Activated CD4-positive, alpha-beta T cell treated with anti-CD3 and anti-CD28 coated beads for 36 hours (primary cell): Measurements from ENCODE around the gene TSPAN9. TPM values are rescaled to one million over a fixed set of nuclear protein-coding genes. Genes with fewer than 3 reads are reported as not detected.

Experiments
- ATAC-seq: fragments of 200-7000 bp; cut with Tn5 transposase; one replicate; pipeline ENCODE4 v1.10.0; 2021; ENCODE audit warnings: mild to moderate bottlenecking, moderate library complexity
- CTCF ChIA-PET: fragments of 350-600 bp; sonication (Branson Sonifier 250); formaldehyde crosslinking; loops from one replicate; lab custom pipeline; 2021; ENCODE audit warnings: antibody characterized with exemption; lab: Charles Lee
- POLR2A ChIA-PET: fragments of 350-600 bp; sonication (Branson Sonifier 250); formaldehyde crosslinking; loops from one replicate; lab custom pipeline; 2021; ENCODE audit warnings: antibody characterized with exemption, inconsistent platforms; lab: Charles Lee
- DNase-seq: peaks from one replicate; pipeline ENCODE4 v3.0.0-alpha.2; 2020
- H3K27ac Mint-ChIP-seq: one replicate; pipeline ENCODE4 v1.8.0; 2021; ENCODE audit warnings: mixed read lengths
- H3K27me3 Mint-ChIP-seq: one replicate; pipeline ENCODE4 v1.8.0; 2021; ENCODE audit warnings: mixed read lengths
- H3K36me3 Mint-ChIP-seq: one replicate; pipeline ENCODE4 v1.8.0; 2021; ENCODE audit warnings: low read depth, mixed read lengths
- H3K4me1 Mint-ChIP-seq: one replicate; pipeline ENCODE4 v1.8.0; 2021; ENCODE audit warnings: mixed read lengths
- H3K4me3 Mint-ChIP-seq: one replicate; pipeline ENCODE4 v1.8.0; 2021; ENCODE audit warnings: mild to moderate bottlenecking, moderate library complexity, mixed read lengths
- H3K9me3 Mint-ChIP-seq: one replicate; pipeline ENCODE4 v1.8.0; 2021; ENCODE audit warnings: low read depth, mixed read lengths
- intact Hi-C, 2 experiments: fragments of 100-400 bp; cut with DNase I in 1 of 2; cut with micrococcal nuclease in 1 of 2; formaldehyde crosslinking; loops; one replicate each; pipeline versions ENCODE4 v1.14.2 to v1.15.1; 2022 to 2024; cut with DNase I, micrococcal nuclease
- total RNA-seq, 2 experiments: library from RNA; stranded (reverse); gene quantifications; one replicate each; pipeline ENCODE4 v1.2.3, GENCODE V29; 2021

Gene TSPAN9
- total RNA-seq, 2 experiments from 2014 or later, result 0.82 to 1.3 TPM

DNA sequence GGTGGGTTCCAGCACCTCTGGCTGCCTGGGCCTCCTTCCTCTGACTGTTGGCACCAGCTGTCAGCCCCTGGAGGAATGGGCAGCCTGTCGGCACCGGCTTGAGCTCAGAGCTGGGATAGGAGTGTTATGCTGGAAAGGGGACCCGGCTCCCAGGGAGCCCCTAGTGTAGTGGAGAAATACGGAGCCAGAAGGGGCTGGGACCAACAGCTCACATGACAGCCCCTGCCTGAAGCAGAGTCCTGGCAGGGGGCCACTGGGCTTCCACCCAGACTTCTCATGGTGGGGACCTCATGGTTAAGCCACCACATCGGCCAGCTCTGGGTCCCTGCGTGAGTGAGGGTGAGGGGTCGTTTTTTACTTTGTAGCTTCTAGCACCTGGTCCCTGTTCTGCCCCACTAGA lies 174.5 kb downstream of the TSPAN9 start:
- H3K4me3 Mint-ChIP-seq, result no peak overlapping the region
- ChIA-PET POLR2A (no interaction called here), CTCF (no interaction called here)
- no peak for ATAC-seq
- H3K27ac Mint-ChIP-seq, result no peak overlapping the region
- H3K4me1 Mint-ChIP-seq, result peaks cover 6% of the 10 kb centered on the region
- H3K36me3 Mint-ChIP-seq, result no peaks in the 10 kb centered on the region
- H3K27me3 Mint-ChIP-seq, result no peaks in the 10 kb centered on the region
- no peaks in the 10 kb centered on the region for H3K9me3 Mint-ChIP-seq
- no peak for DNase-seq
- intact Hi-C loops, result no loop called here

- Mint-ChIP-seq H3K4me1 (peaks cover 6% of the 10 kb centered on the region), H3K27me3 (no peaks in the 10 kb centered on the region), H3K27ac (no peak overlapping the region), H3K36me3 (no peaks in the 10 kb centered on the region), H3K9me3 (no peaks in the 10 kb centered on the region), H3K4me3 (no peak overlapping the region)
- intact Hi-C loops, result no loop called here
- no peak for ATAC-seq
- ChIA-PET POLR2A (no interaction called here), CTCF (no interaction called here)
- no peak for DNase-seq
These were observed 175.3 kb downstream of the TSPAN9 start for GRCh38 chr12:3252450-3252891.

DNA sequence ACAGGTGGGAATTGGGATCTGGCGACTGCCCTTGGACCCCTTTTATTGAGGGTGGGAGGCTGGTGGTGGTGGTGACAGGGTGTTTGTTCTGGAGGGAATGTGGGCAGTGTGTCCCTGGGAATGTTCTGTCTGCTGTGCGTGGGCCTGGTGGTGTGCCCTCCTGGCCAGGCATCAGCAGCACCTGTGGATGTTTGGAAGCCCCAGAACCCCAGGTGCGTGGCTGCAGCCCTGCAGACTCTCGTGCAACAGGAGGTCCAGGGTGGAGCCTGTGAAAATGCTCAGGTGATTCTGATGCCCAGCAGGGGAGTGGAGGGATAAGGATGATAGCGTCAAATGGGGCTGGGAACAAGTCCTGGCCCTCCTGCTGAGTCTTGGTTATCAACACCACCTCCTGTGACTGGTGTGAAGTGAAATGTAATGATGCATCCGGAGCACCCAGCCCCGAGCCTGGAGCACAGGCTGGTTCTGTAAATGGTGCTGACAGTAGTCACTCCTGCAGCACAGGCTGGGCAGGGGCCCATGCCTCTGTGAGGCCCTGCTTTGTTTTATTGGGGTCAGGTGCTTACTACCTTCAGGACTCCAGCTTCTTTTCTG lies 176.6 kb downstream of the TSPAN9 start:
- CTCF ChIA-PET, result no interaction called here
- no peak overlapping the region for H3K4me3 Mint-ChIP-seq
- H3K9me3 Mint-ChIP-seq, result no peaks in the 10 kb centered on the region
- no peaks in the 10 kb centered on the region for H3K27me3 Mint-ChIP-seq
- no peak for ATAC-seq
- intact Hi-C loops, result no loop called here
- POLR2A ChIA-PET, result no interaction called here
- H3K36me3 Mint-ChIP-seq, result no peaks in the 10 kb centered on the region
- no peak overlapping the region for H3K27ac Mint-ChIP-seq
- H3K4me1 Mint-ChIP-seq, result peaks cover 6% of the 10 kb centered on the region
- no peak for DNase-seq

GRCh38 chr12:3255057-3255456 lies 177.9 kb downstream of the TSPAN9 start:
- Mint-ChIP-seq H3K9me3 (no peaks in the 10 kb centered on the region), H3K27me3 (no peaks in the 10 kb centered on the region), H3K4me1 (no peaks in the 10 kb centered on the region), H3K4me3 (no peak overlapping the region), H3K27ac (no peak overlapping the region), H3K36me3 (no peaks in the 10 kb centered on the region)
- DNase-seq (no peak), ATAC-seq (no peak)
- intact Hi-C loops, result no loop called here
- ChIA-PET POLR2A (no interaction called here), CTCF (interaction anchor here (0.6 to 2.3 kb wide), 4 partner anchors 20 to 182 kb away, joined by 3 to 8 read pairs (median 4); no protein-coding TSS in a partner anchor)

GRCh38 chr12:3256103-3256631 lies 179.0 kb downstream of the TSPAN9 start:
- POLR2A ChIA-PET, result no interaction called here
- Mint-ChIP-seq H3K36me3 (no peaks in the 10 kb centered on the region), H3K27ac (no peak overlapping the region), H3K4me1 (no peaks in the 10 kb centered on the region), H3K4me3 (no peak overlapping the region), H3K27me3 (no peaks in the 10 kb centered on the region), H3K9me3 (no peaks in the 10 kb centered on the region)
- ATAC-seq (no peak), DNase-seq (no peak)
- intact Hi-C loops, result no loop called here
- CTCF ChIA-PET, result interaction anchor here (1.2 to 2.3 kb wide), 2 partner anchors 19 to 44 kb away, joined by 4 to 8 read pairs; no protein-coding TSS in a partner anchor

DNA sequence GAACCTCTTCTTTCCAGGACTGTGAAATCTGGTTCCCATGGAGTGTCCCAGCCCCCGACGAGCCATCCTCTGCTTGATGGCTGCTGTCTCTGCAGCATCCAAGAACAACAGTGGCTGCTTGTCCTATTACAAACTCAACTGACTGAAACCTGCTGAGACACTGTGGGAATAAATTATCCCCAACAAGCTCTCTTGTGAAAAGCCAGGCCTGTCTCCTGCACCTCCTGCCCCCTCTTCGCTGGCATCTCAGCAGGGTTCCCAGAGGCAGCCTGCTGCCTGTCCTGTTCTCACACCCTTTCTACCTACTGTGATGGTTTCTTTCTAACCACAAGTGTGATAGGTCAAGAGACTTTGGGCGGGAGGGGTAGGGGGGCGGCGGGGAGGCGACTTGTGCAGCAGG lies 180.2 kb downstream of the TSPAN9 start:
- Mint-ChIP-seq H3K27ac (no peak overlapping the region), H3K4me3 (no peak overlapping the region), H3K9me3 (no peaks in the 10 kb centered on the region), H3K27me3 (no peaks in the 10 kb centered on the region), H3K36me3 (no peaks in the 10 kb centered on the region), H3K4me1 (no peaks in the 10 kb centered on the region)
- intact Hi-C loops, result no loop called here
- ATAC-seq, result no peak
- no peak for DNase-seq
- ChIA-PET POLR2A (interaction anchor here (0.6 kb wide), 1 partner anchor 37 kb away, joined by 3 read pairs; no protein-coding TSS in a partner anchor), CTCF (no interaction called here)

DNA sequence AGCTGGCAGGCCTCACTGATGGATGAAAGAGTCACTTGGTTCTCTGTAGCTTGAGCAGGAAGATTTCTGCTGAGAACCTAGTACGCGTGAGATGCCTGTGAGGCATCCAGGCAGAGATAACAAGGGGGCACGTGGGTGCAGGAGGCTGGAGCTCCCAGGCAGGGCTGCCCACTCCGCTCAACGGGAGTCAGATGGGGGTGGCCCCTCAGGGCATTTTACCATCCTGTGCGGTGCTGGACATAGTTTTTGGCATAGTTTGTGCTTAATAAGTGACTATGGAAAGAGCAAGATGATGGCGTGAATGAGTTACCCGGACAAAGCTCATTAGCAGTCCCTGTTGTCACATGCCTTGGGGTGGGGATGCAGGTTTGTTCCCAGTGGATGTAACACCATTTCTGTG lies 182.8 kb downstream of the TSPAN9 start:
- CTCF ChIA-PET, result interaction anchor here (2.8 kb wide), 1 partner anchor 15 kb away, joined by 12 read pairs; no protein-coding TSS in a partner anchor
- no peak for DNase-seq

DNA sequence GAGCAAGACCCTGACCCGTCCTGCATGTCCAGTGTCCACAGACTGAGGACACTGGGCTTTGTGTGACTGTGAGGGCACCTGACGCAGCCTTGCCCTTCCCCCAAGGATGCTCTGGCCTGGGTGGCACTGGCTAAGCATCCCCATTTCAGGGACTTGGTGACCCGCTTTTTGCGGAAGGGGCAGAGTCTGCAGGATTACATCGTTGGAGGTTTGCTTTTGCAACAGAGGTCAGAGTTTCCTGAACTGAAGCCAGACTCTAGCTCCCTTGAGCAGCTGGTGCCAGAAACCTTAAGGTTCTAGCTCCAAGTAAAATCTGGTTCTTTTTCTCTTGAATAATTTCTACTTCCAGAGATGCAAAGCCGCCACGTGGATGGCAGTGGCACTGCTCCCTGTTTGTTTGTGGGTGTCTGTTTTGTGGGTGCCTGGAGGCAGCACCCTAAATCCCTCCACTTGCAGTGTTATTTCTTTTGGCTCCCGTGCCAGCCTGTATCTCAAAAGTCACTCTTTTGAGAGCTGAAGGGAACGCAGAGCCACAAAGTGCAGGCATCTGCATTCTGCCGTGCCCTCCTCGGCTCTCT lies 184.7 kb downstream of the TSPAN9 start:
- no peaks in the 10 kb centered on the region for H3K27me3 Mint-ChIP-seq
- CTCF ChIA-PET, result interaction anchor here (2.8 kb wide), 1 partner anchor 13 kb away, joined by 12 read pairs; no protein-coding TSS in a partner anchor
- no peak overlapping the region for H3K27ac Mint-ChIP-seq
- ATAC-seq (no peak), DNase-seq (no peak)
- no peaks in the 10 kb centered on the region for H3K36me3 Mint-ChIP-seq
- POLR2A ChIA-PET, result no interaction called here
- H3K4me1 Mint-ChIP-seq, result no peaks in the 10 kb centered on the region
- no peaks in the 10 kb centered on the region for H3K9me3 Mint-ChIP-seq
- no peak overlapping the region for H3K4me3 Mint-ChIP-seq
- intact Hi-C loops, result no loop called here

More for the DNA sequence above, 182.8 kb downstream of the TSPAN9 start:
- no peak overlapping the region for H3K27ac Mint-ChIP-seq
- H3K4me1 Mint-ChIP-seq, result no peaks in the 10 kb centered on the region
- no peaks in the 10 kb centered on the region for H3K36me3 Mint-ChIP-seq
- ATAC-seq, result no peak
- intact Hi-C loops, result no loop called here
- H3K4me3 Mint-ChIP-seq, result no peak overlapping the region
- POLR2A ChIA-PET, result no interaction called here
- H3K9me3 Mint-ChIP-seq, result no peaks in the 10 kb centered on the region
- H3K27me3 Mint-ChIP-seq, result no peaks in the 10 kb centered on the region

DNA sequence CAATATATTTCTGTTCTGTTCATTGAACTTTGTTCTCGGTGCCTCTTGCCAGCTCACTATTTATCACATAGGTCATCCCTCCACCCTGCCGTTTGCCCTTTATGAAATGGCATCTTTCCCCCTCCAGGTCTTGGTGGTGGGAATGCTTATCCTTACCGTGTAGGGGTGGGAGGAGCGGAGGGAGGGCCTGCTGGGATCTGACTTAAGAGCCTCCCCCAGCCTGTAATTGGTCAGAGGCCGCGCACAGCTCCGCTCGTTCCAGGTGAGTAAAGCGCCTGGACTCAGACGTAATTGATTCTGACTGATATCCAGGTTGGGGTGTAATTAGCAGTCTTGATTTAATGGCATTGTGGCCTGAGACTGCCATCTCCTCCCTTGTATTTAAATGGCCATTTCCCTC lies 185.3 kb downstream of the TSPAN9 start:
- no peaks in the 10 kb centered on the region for H3K4me1 Mint-ChIP-seq
- POLR2A ChIA-PET, result no interaction called here
- intact Hi-C loops, result no loop called here
- DNase-seq (no peak), ATAC-seq (no peak)
- H3K4me3 Mint-ChIP-seq, result no peak overlapping the region
- H3K27ac Mint-ChIP-seq, result no peak overlapping the region
- H3K36me3 Mint-ChIP-seq, result no peaks in the 10 kb centered on the region
- H3K27me3 Mint-ChIP-seq, result no peaks in the 10 kb centered on the region
- CTCF ChIA-PET, result no interaction called here
- H3K9me3 Mint-ChIP-seq, result no peaks in the 10 kb centered on the region

DNA sequence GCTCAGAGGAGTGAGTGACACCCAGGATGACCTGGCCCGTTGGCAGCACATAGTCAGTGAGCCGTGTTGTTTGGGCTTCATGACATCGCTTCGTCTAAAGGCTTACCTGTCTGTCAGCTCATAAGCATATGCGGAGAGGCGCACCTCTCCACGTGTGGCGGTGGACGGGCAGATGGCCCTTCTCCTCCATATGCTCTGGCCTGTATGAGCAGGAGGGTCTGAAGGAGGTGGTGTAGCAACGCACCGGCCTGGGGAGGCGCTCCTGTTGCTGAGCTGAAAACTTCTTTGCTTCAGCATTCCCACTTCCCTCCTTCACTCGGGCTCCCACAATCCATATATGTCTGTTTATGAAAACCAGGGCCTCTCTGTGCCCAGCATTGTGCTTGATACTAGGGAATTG lies 186.1 kb downstream of the TSPAN9 start:
- DNase-seq (no peak), ATAC-seq (no peak)
- POLR2A ChIA-PET, result no interaction called here
- no peaks in the 10 kb centered on the region for H3K27me3 Mint-ChIP-seq
- intact Hi-C loops, result no loop called here
- no peaks in the 10 kb centered on the region for H3K36me3 Mint-ChIP-seq
- H3K4me3 Mint-ChIP-seq, result no peak overlapping the region
- CTCF ChIA-PET, result interaction anchor here (0.7 kb wide), 1 partner anchor 12 kb away, joined by 5 read pairs; no protein-coding TSS in a partner anchor
- no peaks in the 10 kb centered on the region for H3K4me1 Mint-ChIP-seq
- no peaks in the 10 kb centered on the region for H3K9me3 Mint-ChIP-seq
- H3K27ac Mint-ChIP-seq, result no peak overlapping the region

- CTCF ChIA-PET, result no interaction called here
- H3K27me3 Mint-ChIP-seq, result no peaks in the 10 kb centered on the region
- ATAC-seq (no peak), DNase-seq (no peak)
- no peak overlapping the region for H3K4me3 Mint-ChIP-seq
- H3K9me3 Mint-ChIP-seq, result no peaks in the 10 kb centered on the region
- no peaks in the 10 kb centered on the region for H3K36me3 Mint-ChIP-seq
- H3K4me1 Mint-ChIP-seq, result no peaks in the 10 kb centered on the region
- H3K27ac Mint-ChIP-seq, result no peak overlapping the region
- POLR2A ChIA-PET, result no interaction called here
- intact Hi-C loops, result no loop called here
These were observed 187.1 kb downstream of the TSPAN9 start for GRCh38 chr12:3263939-3264922.
